Panc1 (cell line): ENCODE measurements around the gene KCNG2.

ENCODE experiments used
- CTCF ChIP-seq: fragments of 450-650 bp; IDR thresholded peaks from 2 replicates; pipeline ENCODE4 v1.5.1; 2017; ENCODE audit warnings: mild to moderate bottlenecking
- POLR2AphosphoS5 ChIP-seq: IDR thresholded peaks from 2 replicates; pipeline ENCODE4 v1.6.1; 2012; ENCODE audit warnings: mild to moderate bottlenecking, low read depth, low read length, moderate library complexity
- REST ChIP-seq, 2 experiments: IDR thresholded peaks; 2 replicates each; pipeline ENCODE4 v1.6.1; 2011 to 2012; ENCODE audit warnings: low read depth in 2 of 2, control low read depth in 1 of 2, low read length in 1 of 2, mild to moderate bottlenecking in 1 of 2, moderate library complexity in 1 of 2; ENCODE audit not compliant: insufficient read depth in 1 of 2

- TF ChIP-seq CTCF (no peak), POLR2AphosphoS5 (no peak), REST (IDR thresholded peaks at IDR 0.05; ENCODE audit: insufficient read depth in 1 of 2, low read depth in 2 of 2, low read length in 1 of 2) (no peak)
Measured at GRCh38 chr18:79756826-79757225, 40.9 kb upstream of the KCNG2 start.
